Trophoblast cell (in vitro differentiated cells and primary cell): ENCODE data around the gene IKZF3.

Source experiments
- DNase-seq, 2 donors: peaks; one replicate each; pipeline ENCODE4 v3.0.0-alpha.2; 2016
- H2AFZ ChIP-seq: 2 replicates; pipeline ENCODE4 v1.6.1; 2013; ENCODE audit warnings: low read length, moderate library complexity, mild to moderate bottlenecking; ENCODE audit not compliant: insufficient read depth, poor library complexity
- H2AK5ac ChIP-seq: 2 replicates; pipeline ENCODE4 v1.6.1; 2013; ENCODE audit warnings: mild to moderate bottlenecking, low read length
- H2BK120ac ChIP-seq: 2 replicates; pipeline ENCODE4 v1.6.1; 2013; ENCODE audit warnings: low read length, mild to moderate bottlenecking, moderate library complexity; ENCODE audit not compliant: insufficient read depth, poor library complexity
- H2BK12ac ChIP-seq: 2 replicates; pipeline ENCODE4 v1.6.1; 2013; ENCODE audit warnings: mild to moderate bottlenecking, low read length, moderate library complexity
- H2BK5ac ChIP-seq: 2 replicates; pipeline ENCODE4 v1.6.1; 2013; ENCODE audit warnings: low read length, low read depth, moderate library complexity, mild to moderate bottlenecking; ENCODE audit not compliant: poor library complexity
- H3K14ac ChIP-seq: 2 replicates; pipeline ENCODE4 v1.6.1; 2013; ENCODE audit warnings: mild to moderate bottlenecking, low read length
- H3K18ac ChIP-seq: 2 replicates; pipeline ENCODE4 v1.6.1; 2013; ENCODE audit warnings: mild to moderate bottlenecking, low read length
- H3K23ac ChIP-seq: 2 replicates; pipeline ENCODE4 v1.6.1; 2013; ENCODE audit warnings: low read length
- H3K27ac ChIP-seq: 2 replicates; pipeline ENCODE4 v1.5.1; 2013; ENCODE audit warnings: low read depth, mild to moderate bottlenecking, inconsistent platforms, low read length, moderate library complexity
- H3K27me3 ChIP-seq: 2 replicates; pipeline ENCODE4 v1.6.1; 2013; ENCODE audit warnings: inconsistent platforms, mild to moderate bottlenecking, low read length, moderate library complexity; ENCODE audit not compliant: insufficient read depth
- H3K36me3 ChIP-seq, 2 experiments: 1 replicate in 1 of 2; 2 replicates in 1 of 2; pipeline ENCODE4 v1.6.1; 2013; ENCODE audit warnings: low read length in 2 of 2, mild to moderate bottlenecking in 2 of 2, moderate library complexity in 1 of 2; ENCODE audit not compliant: insufficient read depth in 2 of 2, control insufficient read depth in 1 of 2
- H3K4ac ChIP-seq: 2 replicates; pipeline ENCODE4 v1.6.1; 2013; ENCODE audit warnings: low read depth, mild to moderate bottlenecking, low read length, moderate library complexity
- H3K4me1 ChIP-seq, 2 experiments: 1 replicate in 1 of 2; 2 replicates in 1 of 2; pipeline ENCODE4 v1.6.1; 2013; ENCODE audit warnings: low read length in 2 of 2, mild to moderate bottlenecking in 2 of 2, moderate library complexity in 1 of 2; ENCODE audit not compliant: insufficient read depth in 2 of 2, control insufficient read depth in 1 of 2
- H3K4me2 ChIP-seq: 2 replicates; pipeline ENCODE4 v1.6.1; 2013; ENCODE audit warnings: inconsistent platforms, mild to moderate bottlenecking, low read length, moderate library complexity
- H3K4me3 ChIP-seq: 2 replicates; pipeline ENCODE4 v1.5.1; 2013; ENCODE audit warnings: mild to moderate bottlenecking, low read depth, low read length, inconsistent platforms
- H3K79me1 ChIP-seq: one replicate; pipeline ENCODE4 v1.6.1; 2013; ENCODE audit warnings: low read length
- H3K79me2 ChIP-seq: 2 replicates; pipeline ENCODE4 v1.6.1; 2013; ENCODE audit warnings: low read length, mild to moderate bottlenecking; ENCODE audit not compliant: control insufficient read depth, insufficient read depth, poor library complexity
- H3K9ac ChIP-seq: 2 replicates; pipeline ENCODE4 v1.6.1; 2013; ENCODE audit warnings: mild to moderate bottlenecking, low read length
- H3K9me3 ChIP-seq: 2 replicates; pipeline ENCODE4 v1.6.1; 2013; ENCODE audit warnings: low read depth, mild to moderate bottlenecking, control low read depth, inconsistent platforms, low read length; ENCODE audit not compliant: insufficient read depth
- H4K12ac ChIP-seq: 2 replicates; pipeline ENCODE4 v1.6.1; 2013; ENCODE audit warnings: low read depth, mild to moderate bottlenecking, low read length, moderate library complexity
- H4K8ac ChIP-seq: 2 replicates; pipeline ENCODE4 v1.6.1; 2013; ENCODE audit warnings: low read depth, mild to moderate bottlenecking, low read length, moderate library complexity
- H4K91ac ChIP-seq: one replicate; pipeline ENCODE4 v1.6.1; 2013; ENCODE audit warnings: low read depth, mild to moderate bottlenecking, low read length, moderate library complexity
- whole genome bisulfite sequencing: extraction: QIAGEN DNeasy Blood & Tissue Kit; methylation state at CpG from one replicate; pipeline ENCODE4 v1.1.7; 2013; ENCODE audit warnings: missing lambda C conversion rate; ENCODE audit not compliant: insufficient read length, insufficient coverage; ENCODE audit errors: extremely low coverage; 5-methylcytosine and 5-hydroxymethylcytosine counted together

Gene IKZF3

GRCh38 chr17:39823407-39824054 lies 40.6 kb downstream of the IKZF3 start:
- no peak overlapping the region for H4K91ac ChIP-seq
- no peaks in the 10 kb centered on the region for H3K4me1 ChIP-seq
- H3K79me2 ChIP-seq, result no peaks in the 10 kb centered on the region
- no peak overlapping the region for H3K9ac ChIP-seq
- no peak overlapping the region for H3K4me3 ChIP-seq
- no peak for DNase-seq
- no peak overlapping the region for H2BK120ac ChIP-seq
- H3K4ac ChIP-seq, result no peak overlapping the region
- H2AFZ ChIP-seq, result no peak overlapping the region
- H2BK12ac ChIP-seq, result no peak overlapping the region
- no peak overlapping the region for H2BK5ac ChIP-seq
- no peak overlapping the region for H3K14ac ChIP-seq
- no peak overlapping the region for H3K4me2 ChIP-seq
- no peak overlapping the region for H4K12ac ChIP-seq
- no peaks in the 10 kb centered on the region for H3K27me3 ChIP-seq
- no CpG with 5 or more reads among the region's 5 CpGs for WGBS
- H3K23ac ChIP-seq, result no peak overlapping the region
- H3K36me3 ChIP-seq, result no peaks in the 10 kb centered on the region
- H3K18ac ChIP-seq, result no peak overlapping the region
- H2AK5ac ChIP-seq, result no peak overlapping the region
- H4K8ac ChIP-seq, result no peak overlapping the region
- peaks cover 9% of the 10 kb centered on the region for H3K9me3 ChIP-seq
- no peak overlapping the region for H3K27ac ChIP-seq
- H3K79me1 ChIP-seq, result no peaks in the 10 kb centered on the region

GRCh38 chr17:39822051-39822451 lies 42.1 kb downstream of the IKZF3 start:
- Histone ChIP-seq H3K18ac (no peak overlapping the region), H3K36me3 (no peaks in the 10 kb centered on the region)
- WGBS, result no CpG with 5 or more reads among the region's 2 CpGs

GRCh38 chr17:39820987-39821386 lies 43.1 kb downstream of the IKZF3 start:
- no peak overlapping the region for H3K4me3 ChIP-seq
- no CpG with 5 or more reads among the region's 2 CpGs for WGBS
- no peak overlapping the region for H2AK5ac ChIP-seq
- no peak overlapping the region for H3K4me2 ChIP-seq
- no peak overlapping the region for H3K14ac ChIP-seq
- H4K8ac ChIP-seq, result no peak overlapping the region
- no peak overlapping the region for H3K18ac ChIP-seq
- no peak overlapping the region for H2AFZ ChIP-seq
- no peaks in the 10 kb centered on the region for H3K4me1 ChIP-seq
- no peak overlapping the region for H4K12ac ChIP-seq
- no peak overlapping the region for H3K23ac ChIP-seq
- H2BK12ac ChIP-seq, result no peak overlapping the region
- no peak overlapping the region for H3K4ac ChIP-seq
- H3K79me1 ChIP-seq, result no peaks in the 10 kb centered on the region
- H3K27me3 ChIP-seq, result no peaks in the 10 kb centered on the region
- H3K9me3 ChIP-seq, result peaks cover 9% of the 10 kb centered on the region
- no peaks in the 10 kb centered on the region for H3K36me3 ChIP-seq
- H4K91ac ChIP-seq, result no peak overlapping the region
- H3K79me2 ChIP-seq, result no peaks in the 10 kb centered on the region
- no peak overlapping the region for H3K27ac ChIP-seq
- no peak overlapping the region for H2BK120ac ChIP-seq
- no peak overlapping the region for H2BK5ac ChIP-seq
- H3K9ac ChIP-seq, result no peak overlapping the region
- DNase-seq, result no peak

More at GRCh38 chr17:39822051-39822451, 42.1 kb downstream of the IKZF3 start:
- no peak overlapping the region for H2BK5ac ChIP-seq
- no peak overlapping the region for H3K14ac ChIP-seq
- no peak overlapping the region for H2AK5ac ChIP-seq
- no peak overlapping the region for H3K4me3 ChIP-seq
- H2AFZ ChIP-seq, result no peak overlapping the region
- no peak overlapping the region for H2BK12ac ChIP-seq
- no peak overlapping the region for H3K23ac ChIP-seq
- H3K27me3 ChIP-seq, result no peaks in the 10 kb centered on the region
- no peaks in the 10 kb centered on the region for H3K4me1 ChIP-seq
- no peak overlapping the region for H3K9ac ChIP-seq
- H4K12ac ChIP-seq, result no peak overlapping the region
- no peak overlapping the region for H4K8ac ChIP-seq
- no peak overlapping the region for H4K91ac ChIP-seq
- no peaks in the 10 kb centered on the region for H3K79me2 ChIP-seq
- no peak overlapping the region for H3K27ac ChIP-seq
- no peak for DNase-seq
- H3K9me3 ChIP-seq, result peaks cover 9% of the 10 kb centered on the region
- no peak overlapping the region for H3K4ac ChIP-seq
- no peaks in the 10 kb centered on the region for H3K79me1 ChIP-seq
- H3K4me2 ChIP-seq, result no peak overlapping the region
- no peak overlapping the region for H2BK120ac ChIP-seq

- Histone ChIP-seq H3K36me3 (no peaks in the 10 kb centered on the region), H3K79me2 (no peaks in the 10 kb centered on the region), H3K79me1 (no peaks in the 10 kb centered on the region), H3K4me3 (no peak overlapping the region), H2AFZ (no peak overlapping the region), H3K4me2 (no peak overlapping the region), H4K12ac (no peak overlapping the region), H3K23ac (no peak overlapping the region), H3K9ac (no peak overlapping the region), H3K4ac (no peak overlapping the region), H2BK12ac (no peak overlapping the region), H3K4me1 (no peaks in the 10 kb centered on the region), H2BK120ac (no peak overlapping the region), H3K18ac (no peak overlapping the region), H3K27me3 (no peaks in the 10 kb centered on the region), H3K9me3 (peaks cover 9% of the 10 kb centered on the region), H2AK5ac (no peak overlapping the region), H2BK5ac (no peak overlapping the region), H3K27ac (no peak overlapping the region), H3K14ac (no peak overlapping the region), H4K8ac (no peak overlapping the region), H4K91ac (no peak overlapping the region)
- no CpG with 5 or more reads among the region's 4 CpGs for WGBS
- DNase-seq, result no peak
Observed at GRCh38 chr17:39820541-39820940, 43.6 kb downstream of the IKZF3 start.
